T follicular helper cell (primary cell): ENCODE measurements around the gene FRAS1.
"Not testable (repeated sequence)": the region's sequence is repeated elsewhere in the genome, so short reads cannot be mapped to it uniquely, and the experiment has no call there.

ENCODE experiments used
- DNase-seq: peaks from one replicate; pipeline ENCODE4 v3.0.0-alpha.2; 2020; ENCODE audit warnings: low read depth

Gene FRAS1

GRCh38 chr4:78325271-78326157 is 268.4 kb downstream of the FRAS1 start:
- no peak for DNase-seq

- DNase-seq, result not testable (repeated sequence)
Observed at GRCh38 chr4:78328591-78328990, 271.5 kb downstream of the FRAS1 start.

GRCh38 chr4:78331186-78331585 is 274.1 kb downstream of the FRAS1 start:
- no peak for DNase-seq

- no peak for DNase-seq
Observed at GRCh38 chr4:78331965-78332364, 274.8 kb downstream of the FRAS1 start.

- DNase-seq, result no peak
Observed at GRCh38 chr4:78332976-78333375, 275.9 kb downstream of the FRAS1 start.

- no peak for DNase-seq
Observed at GRCh38 chr4:78336093-78336943, 279.2 kb downstream of the FRAS1 start.

GRCh38 chr4:78337244-78338020 is 280.3 kb downstream of the FRAS1 start:
- DNase-seq, result no peak

- DNase-seq, result no peak
Observed at GRCh38 chr4:78342125-78342524, 285.0 kb downstream of the FRAS1 start.

GRCh38 chr4:78343682-78344081 is 286.6 kb downstream of the FRAS1 start:
- DNase-seq, result no peak

GRCh38 chr4:78345237-78345636 is 288.1 kb downstream of the FRAS1 start:
- no peak for DNase-seq

GRCh38 chr4:78346222-78346621 is 289.1 kb downstream of the FRAS1 start:
- no peak for DNase-seq

GRCh38 chr4:78347527-78347926 is 290.4 kb downstream of the FRAS1 start:
- DNase-seq, result no peak

- no peak for DNase-seq
Observed at GRCh38 chr4:78353921-78354320, 296.8 kb downstream of the FRAS1 start.

GRCh38 chr4:78354782-78355181 is 297.7 kb downstream of the FRAS1 start:
- DNase-seq, result no peak

- no peak for DNase-seq
Observed at GRCh38 chr4:78355306-78355705, 298.2 kb downstream of the FRAS1 start.

GRCh38 chr4:78356251-78356786 is 299.2 kb downstream of the FRAS1 start:
- DNase-seq, result no peak

GRCh38 chr4:78357122-78357521 is 300.0 kb downstream of the FRAS1 start:
- DNase-seq, result no peak

GRCh38 chr4:78360466-78360865 is 303.3 kb downstream of the FRAS1 start:
- DNase-seq, result no peak

- DNase-seq, result no peak
Observed at GRCh38 chr4:78361621-78362120, 304.5 kb downstream of the FRAS1 start.

GRCh38 chr4:78362310-78362709 is 305.2 kb downstream of the FRAS1 start:
- DNase-seq, result no peak

- no peak for DNase-seq
Observed at GRCh38 chr4:78363031-78363570, 306.0 kb downstream of the FRAS1 start.
